NCI-H82 (cell line): ENCODE measurements around the gene MMP21.

Experiments used
- DNase-seq: peaks from one replicate; lab custom pipeline; 2025; lab: John Stamatoyannopoulos, UW

The MMP21 gene

GRCh38 chr10:125792342-125793300, 17.0 kb upstream of the MMP21 start:
- DNase-seq = no peak

- DNase-seq = no peak
Measured at GRCh38 chr10:125788156-125789034, 12.8 kb upstream of the MMP21 start.

DNA sequence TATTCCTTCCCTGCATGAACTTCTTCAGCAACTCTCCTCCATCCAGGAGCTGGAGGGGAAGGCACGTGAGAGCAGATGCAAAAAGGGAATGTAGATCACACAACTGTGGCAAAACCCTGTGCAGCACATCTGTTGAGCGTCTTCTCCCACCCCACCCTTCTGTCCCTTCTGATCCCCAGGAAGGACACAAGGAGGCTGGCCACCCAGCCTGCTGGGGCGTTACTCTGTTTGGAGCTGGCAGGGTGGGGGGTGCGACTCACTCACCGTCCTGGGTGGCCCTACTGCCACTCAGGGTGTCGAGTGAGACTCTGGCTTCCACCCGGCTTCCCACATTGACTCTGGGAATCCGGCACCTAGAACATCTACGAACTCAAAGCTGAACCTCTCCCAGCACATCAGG, 10.2 kb upstream of the MMP21 start:
- DNase-seq = no peak

DNA sequence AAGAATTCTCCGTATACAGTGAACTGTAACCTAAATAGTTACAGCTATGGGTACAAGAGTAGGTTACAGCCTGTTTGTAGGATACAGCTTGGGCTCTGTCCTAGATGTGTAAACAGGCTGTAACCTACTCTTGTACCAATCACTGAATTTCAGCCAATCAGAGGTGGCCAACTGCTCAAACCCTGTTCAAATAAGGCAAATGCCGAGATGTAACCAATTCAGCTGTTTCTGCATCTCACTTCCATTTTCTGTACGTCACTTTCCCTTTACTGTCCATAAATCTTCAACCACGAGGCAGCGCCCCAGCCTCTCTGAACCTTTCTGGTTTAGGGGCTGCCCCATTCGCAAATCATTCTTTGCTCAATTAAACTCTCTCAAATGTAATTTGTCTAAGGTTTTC, 8.3 kb upstream of the MMP21 start:
- no peak for DNase-seq

DNA sequence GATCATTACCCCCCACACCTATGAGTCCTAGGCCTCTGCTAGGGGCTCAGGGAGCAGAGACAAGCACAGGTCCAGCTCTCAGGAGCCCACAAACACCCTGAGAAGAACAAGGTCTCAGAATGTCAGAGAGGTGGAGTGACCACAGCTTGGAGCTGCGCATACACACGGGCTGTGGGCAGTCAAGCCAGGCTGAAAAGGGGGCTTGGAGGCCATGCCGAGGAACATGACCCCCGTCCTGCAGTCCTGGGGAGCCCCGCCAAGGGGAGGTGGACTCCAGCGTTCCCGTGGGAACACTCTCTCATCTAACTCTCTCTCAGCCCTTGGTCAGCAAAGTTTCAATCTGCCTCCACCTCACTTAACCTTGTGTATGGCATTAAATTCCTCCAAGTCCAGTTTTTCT, 7.8 kb upstream of the MMP21 start:
- no peak for DNase-seq

DNA sequence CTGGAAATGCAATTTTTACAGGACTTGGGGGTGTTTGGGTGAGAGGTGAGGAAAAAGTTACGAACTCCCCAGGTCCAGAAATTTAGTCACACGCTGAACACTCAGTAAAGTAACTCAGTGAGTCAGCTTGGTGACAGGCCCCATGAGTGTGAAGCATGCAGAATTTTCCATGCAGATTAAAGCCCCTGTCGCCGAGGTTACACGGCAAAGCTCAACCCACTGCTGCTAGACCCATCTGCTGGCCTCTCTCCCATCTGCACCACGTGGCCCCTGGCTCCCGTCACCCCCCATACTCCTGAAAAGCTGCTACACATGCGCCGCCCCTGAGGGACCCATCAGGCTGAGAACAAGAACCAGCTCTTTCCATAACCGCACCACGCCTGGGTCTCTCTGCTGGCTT, 7.0 kb upstream of the MMP21 start:
- DNase-seq = peak; percentile 80

DNA sequence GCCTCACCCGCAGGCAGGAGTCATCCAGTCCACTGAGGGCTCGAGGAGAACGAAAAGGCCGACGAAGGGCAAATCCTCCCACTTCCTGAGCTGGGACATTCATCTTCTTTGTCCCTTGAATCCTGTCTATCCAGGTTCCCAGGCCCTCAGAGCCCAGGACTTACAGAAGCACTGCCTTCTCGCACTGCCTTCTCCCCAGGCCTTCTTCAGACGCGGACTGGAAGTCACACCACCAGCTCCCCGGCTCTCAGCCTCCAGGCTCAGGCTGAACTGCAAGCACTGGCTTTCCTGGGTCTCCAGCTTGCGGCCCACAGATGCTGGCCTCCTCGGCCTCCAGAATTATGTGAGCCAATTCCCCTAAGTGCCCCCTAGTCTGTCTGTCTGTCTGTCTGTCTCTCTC, 6.4 kb upstream of the MMP21 start:
- DNase-seq = no peak

DNA sequence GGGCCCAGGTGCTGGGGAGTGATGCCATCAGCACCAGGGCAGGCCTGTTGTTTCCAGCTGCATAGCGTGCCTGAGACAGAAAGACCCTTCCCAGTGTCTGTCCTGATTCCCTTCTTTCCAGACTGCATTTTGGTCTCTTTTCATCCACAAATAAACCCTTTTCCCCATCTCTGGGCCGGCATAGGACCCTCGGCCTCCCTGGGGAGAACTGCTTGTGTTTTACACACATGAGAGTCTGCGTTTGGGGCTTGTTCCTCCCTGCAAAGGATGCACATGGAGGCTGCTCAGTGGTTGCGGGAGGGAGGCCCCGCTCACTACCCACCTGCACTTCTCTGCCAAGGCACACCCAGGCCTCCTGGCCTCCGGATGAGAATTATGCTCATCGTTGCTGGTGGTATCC, 5.8 kb upstream of the MMP21 start:
- DNase-seq = no peak

DNA sequence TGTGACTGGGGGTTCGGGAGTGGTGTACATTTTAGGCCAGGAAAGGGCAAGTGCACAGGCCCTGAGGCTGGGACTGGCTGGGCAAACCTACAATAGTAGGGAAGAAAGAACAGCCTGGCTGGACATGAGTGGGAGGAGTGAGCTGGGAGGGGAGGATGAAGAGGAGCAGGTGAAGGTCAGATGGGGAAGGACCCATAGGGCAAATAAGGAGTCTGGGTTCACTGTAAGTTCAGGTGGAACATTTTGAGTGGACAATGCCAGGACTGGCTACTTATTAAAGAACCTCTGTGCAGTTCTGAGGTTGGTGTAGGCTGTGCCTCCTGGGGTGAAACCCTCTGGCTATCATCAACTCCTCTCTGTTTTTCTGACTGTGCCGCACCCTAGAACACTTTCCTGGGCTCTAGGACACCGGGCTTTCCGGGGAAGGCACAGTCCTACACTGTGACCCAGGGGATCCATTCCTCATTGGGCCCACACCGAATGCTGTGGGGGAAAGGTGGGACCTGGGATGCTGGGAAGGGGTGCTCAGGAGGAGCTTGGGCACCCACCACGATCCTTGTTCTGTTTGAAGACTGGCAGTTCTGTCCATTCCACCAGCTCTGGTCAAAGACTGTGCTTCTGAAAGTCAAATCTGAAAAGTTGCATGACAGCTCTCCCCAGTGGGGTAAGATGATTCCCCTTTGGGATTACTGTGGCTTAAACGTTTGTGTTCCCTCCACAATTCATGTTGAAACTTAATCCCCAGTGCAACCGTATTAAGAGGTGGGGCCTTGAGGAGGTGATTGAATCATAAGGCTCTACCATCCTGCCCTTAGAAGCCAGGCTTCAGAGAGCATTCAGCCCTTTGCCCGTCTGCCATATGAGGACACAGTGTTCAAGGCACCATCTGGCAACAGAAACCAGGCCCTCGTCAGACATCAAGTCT, 4.0 kb upstream of the MMP21 start:
- DNase-seq = peak; percentile 96

DNA sequence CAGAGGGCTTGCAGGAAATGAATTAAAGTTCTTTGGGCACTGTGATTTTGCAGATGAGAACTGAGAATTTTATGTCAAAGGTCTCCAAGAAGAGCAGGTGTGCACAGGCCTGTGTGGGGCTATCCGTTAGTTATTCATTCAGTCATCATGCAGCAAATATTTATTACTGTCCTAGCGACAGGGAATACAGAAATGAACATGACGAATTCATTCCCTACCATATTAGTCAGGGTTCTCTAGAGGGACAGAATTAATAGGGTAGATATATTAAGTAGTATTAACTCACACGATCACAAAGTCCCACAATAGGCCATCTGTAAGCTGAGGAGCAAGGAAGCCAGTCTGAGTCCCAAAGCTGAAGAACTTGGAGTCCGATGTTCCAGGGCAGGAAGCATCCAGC, 2.9 kb upstream of the MMP21 start:
- DNase-seq = no peak

- DNase-seq = no peak
Measured at GRCh38 chr10:125777806-125778205, 2.2 kb upstream of the MMP21 start.

DNA sequence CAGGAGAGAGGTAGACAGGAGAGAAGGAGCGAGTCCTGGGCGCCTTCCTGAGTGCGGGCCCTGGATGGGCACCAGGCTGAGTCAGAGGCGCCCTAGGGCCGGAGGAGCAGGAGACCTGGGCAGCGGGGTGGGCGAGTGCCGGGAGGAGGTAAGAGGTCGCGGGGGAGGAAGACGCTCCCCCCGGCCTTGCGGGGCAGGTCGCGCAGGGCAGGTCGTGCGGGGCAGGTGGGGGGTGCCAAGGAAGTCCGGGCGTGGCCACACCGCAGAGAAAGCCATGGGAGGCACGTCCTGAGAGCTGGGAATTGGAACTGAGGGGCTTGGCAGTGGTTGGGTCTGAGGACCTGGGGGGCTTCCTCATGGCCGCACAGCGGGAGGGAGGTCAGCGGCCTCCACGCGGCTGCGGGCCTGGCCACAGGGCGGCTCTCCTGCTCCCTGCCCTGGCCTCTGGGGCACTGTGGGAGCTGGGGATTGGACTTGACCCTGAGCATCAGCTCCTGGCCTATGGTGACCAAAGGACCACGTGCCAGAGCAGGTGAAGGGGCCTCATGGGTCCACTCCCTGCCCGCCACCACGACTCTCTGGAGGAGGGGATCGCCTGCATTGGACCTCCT, 935 bp downstream of the MMP21 start:
- DNase-seq = no peak

DNA sequence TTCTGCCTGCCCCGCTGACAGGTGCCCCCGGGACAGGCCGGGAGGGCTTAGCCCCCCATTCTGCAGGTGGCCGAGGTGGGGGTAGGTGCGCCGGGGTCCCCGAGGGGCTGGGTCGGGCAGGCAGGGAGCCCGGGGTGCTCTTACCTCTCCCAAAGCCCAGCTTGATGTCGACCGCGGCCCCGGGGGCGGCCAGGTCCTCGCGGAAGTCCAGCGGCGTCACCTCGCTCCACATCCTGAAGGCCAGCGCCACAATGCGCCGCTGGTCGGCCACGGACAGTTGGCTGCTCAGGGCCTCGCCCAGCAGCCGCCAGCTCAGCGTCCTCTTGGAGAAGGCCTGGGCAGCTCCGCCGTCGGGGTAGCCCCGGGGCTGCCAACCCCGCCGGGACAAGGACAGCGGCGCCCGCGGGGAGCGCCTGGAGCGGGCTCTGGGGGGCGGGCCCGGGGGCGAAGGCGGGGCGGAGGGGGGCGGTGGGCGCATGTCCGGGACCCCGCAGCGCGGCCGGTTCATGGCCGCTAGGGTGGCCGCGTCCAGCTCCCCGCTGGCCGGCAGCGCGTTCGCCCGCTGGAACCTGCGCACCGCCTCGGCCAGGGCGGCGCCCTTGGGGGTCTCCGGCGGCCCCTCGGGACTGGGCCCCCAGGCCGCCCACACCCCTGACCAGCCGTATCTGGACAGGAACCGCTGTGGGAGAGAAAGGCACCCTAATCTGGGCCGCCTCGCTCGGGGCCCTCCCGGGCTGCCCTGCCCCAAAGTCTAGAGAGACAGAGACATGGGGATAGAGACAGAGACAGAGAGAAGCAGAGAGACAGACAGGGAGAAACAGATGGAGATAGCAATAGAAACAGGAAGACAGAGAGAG, 1.7 kb downstream of the MMP21 start:
- no peak for DNase-seq

DNA sequence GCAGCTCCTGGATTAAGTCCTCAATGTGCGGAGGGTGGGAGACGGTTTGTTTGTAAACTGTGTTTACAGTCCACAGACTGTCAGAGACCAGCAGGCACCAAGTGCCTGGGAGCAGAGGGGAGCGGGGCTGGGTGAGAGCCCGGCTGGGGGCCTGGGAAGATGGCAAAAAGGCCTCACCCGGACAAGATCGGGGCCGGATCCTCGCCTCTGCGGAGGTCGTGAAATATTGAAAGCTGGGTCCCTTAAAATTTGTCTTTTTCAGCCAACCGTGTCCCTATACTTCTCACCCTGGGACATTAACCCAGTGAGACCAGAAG, 2.8 kb downstream of the MMP21 start:
- no peak for DNase-seq

GRCh38 chr10:125772112-125772863, 3.3 kb downstream of the MMP21 start:
- no peak for DNase-seq

DNA sequence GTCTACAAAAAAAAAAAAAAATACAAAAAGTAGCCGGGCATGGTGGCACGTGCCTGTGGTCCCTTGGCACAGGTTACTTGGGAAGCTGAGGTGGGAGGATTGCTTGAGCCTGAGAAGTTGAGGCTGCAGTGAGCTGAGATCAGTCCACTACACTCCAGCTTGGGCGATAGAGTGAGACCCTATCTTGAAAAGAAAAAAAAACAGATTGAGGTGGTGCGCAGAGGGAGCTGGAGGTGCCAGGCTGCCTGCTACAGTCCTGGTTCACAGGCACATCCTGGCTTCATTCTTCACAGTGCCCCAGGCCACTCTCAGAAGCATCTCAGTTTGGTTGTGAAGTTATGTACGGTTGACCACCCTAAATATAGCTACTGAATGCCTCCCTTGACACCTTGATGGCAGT, 4.8 kb downstream of the MMP21 start:
- DNase-seq = no peak

GRCh38 chr10:125769175-125769574, 6.4 kb downstream of the MMP21 start:
- no peak for DNase-seq

GRCh38 chr10:125768219-125768855, 7.3 kb downstream of the MMP21 start:
- peak; percentile 95 for DNase-seq

- DNase-seq = no peak
Measured at GRCh38 chr10:125766511-125766910, 9.1 kb downstream of the MMP21 start.
